CD4-positive, alpha-beta T cell (primary cell): ENCODE results near the gene CD200. TPM values are rescaled to one million over a fixed set of nuclear protein-coding genes. Genes with fewer than 3 reads are reported as not detected.

ENCODE experiments used
- ATAC-seq: fragments of 200-7000 bp; cut with Tn5 transposase; one replicate; pipeline ENCODE4 v1.10.0; 2022; ENCODE audit warnings: mild to moderate bottlenecking; ENCODE audit not compliant: poor library complexity
- CTCF ChIA-PET: fragments of 350-600 bp; sonication (Branson Sonifier 250); formaldehyde crosslinking; loops from one replicate; lab custom pipeline; 2021; ENCODE audit warnings: antibody characterized with exemption, inconsistent platforms; lab: Charles Lee
- POLR2A ChIA-PET: fragments of 350-600 bp; sonication (Branson Sonifier 250); formaldehyde crosslinking; loops from one replicate; lab custom pipeline; 2021; ENCODE audit warnings: antibody characterized with exemption, inconsistent platforms; lab: Charles Lee
- DNase-seq, 14 experiments: peaks; one replicate each; pipeline ENCODE4 v3.0.0-alpha.2; 2013 to 2020; ENCODE audit warnings: mixed read lengths in 2 of 14
- H3K27ac ChIP-seq, 2 donors: one replicate each; pipeline versions ENCODE4 v1.5.1 to v1.7.0; 2013; ENCODE audit warnings: low read length in 2 of 2, low read depth in 1 of 2, mild to moderate bottlenecking in 1 of 2
- H3K27me3 ChIP-seq, 2 experiments: 1 replicate in 1 of 2; 2 replicates in 1 of 2; pipeline versions ENCODE4 v1.6.1 to v1.7.0; 2013; ENCODE audit warnings: low read length in 2 of 2, control low read depth in 1 of 2, mild to moderate bottlenecking in 1 of 2, moderate library complexity in 1 of 2; ENCODE audit not compliant: insufficient read depth in 2 of 2, control insufficient read depth in 1 of 2
- H3K36me3 ChIP-seq: one replicate; pipeline ENCODE4 v1.6.1; 2013; ENCODE audit warnings: low read length, control low read depth; ENCODE audit not compliant: insufficient read depth
- H3K4me1 ChIP-seq: one replicate; pipeline ENCODE4 v1.6.1; 2013; ENCODE audit warnings: low read length, control low read depth; ENCODE audit not compliant: insufficient read depth
- H3K4me3 ChIP-seq: one replicate; pipeline ENCODE4 v1.5.1; 2013; ENCODE audit warnings: mild to moderate bottlenecking, low read length, moderate library complexity
- H3K9me3 ChIP-seq, 2 experiments: 1 replicate in 1 of 2; 2 replicates in 1 of 2; pipeline versions ENCODE4 v1.6.1 to v1.7.0; 2013; ENCODE audit warnings: low read length in 2 of 2, mild to moderate bottlenecking in 2 of 2, control low read depth in 1 of 2, moderate library complexity in 1 of 2; ENCODE audit not compliant: control insufficient read depth in 1 of 2, insufficient read depth in 1 of 2
- H3K27ac Mint-ChIP-seq: one replicate; pipeline ENCODE4 v1.8.0; 2020; ENCODE audit warnings: mixed read lengths
- H3K27me3 Mint-ChIP-seq: one replicate; pipeline ENCODE4 v1.8.0; 2021; ENCODE audit warnings: mixed read lengths
- H3K36me3 Mint-ChIP-seq: one replicate; pipeline ENCODE4 v1.8.0; 2021; ENCODE audit warnings: low read depth, mixed read lengths
- H3K4me1 Mint-ChIP-seq: one replicate; pipeline ENCODE4 v1.8.0; 2021; ENCODE audit warnings: low read depth, mixed read lengths
- H3K4me3 Mint-ChIP-seq: one replicate; pipeline ENCODE4 v1.8.0; 2020; ENCODE audit warnings: mild to moderate bottlenecking, mixed read lengths
- H3K9me3 Mint-ChIP-seq: one replicate; pipeline ENCODE4 v1.8.0; 2020; ENCODE audit warnings: mixed read lengths
- CTCF ChIP-seq: fragments of 200-600 bp; IDR thresholded peaks from one replicate; pipeline ENCODE4 v1.8.0; 2022; ENCODE audit warnings: antibody characterized with exemption, mild to moderate bottlenecking
- intact Hi-C, 2 experiments: fragments of 100-400 bp; cut with DNase I in 1 of 2; cut with micrococcal nuclease in 1 of 2; formaldehyde crosslinking; loops; one replicate each; pipeline versions ENCODE4 v1.15.1 to v1.9.0; 2023 to 2025; cut with DNase I, micrococcal nuclease
- total RNA-seq, 174 experiments: library from RNA in 2 of 174; stranded (reverse) in 2 of 174; gene quantifications; one replicate each; pipeline ENCODE4 v1.2.3 and lab custom pipeline; 2021 to 2026

CD200 gene
- total RNA-seq, 2 experiments from 2014 or later, result 5.2 to 6.9 TPM

GRCh38 chr3:112391648-112392047 is 58.7 kb downstream of the CD200 start:
- Mint-ChIP-seq H3K27me3 (no peaks in the 10 kb centered on the region), H3K36me3 (no peaks in the 10 kb centered on the region), H3K4me3 (no peak overlapping the region), H3K27ac (peak overlapping the region; percentile 62), H3K4me1 (peaks cover 40% of the 10 kb centered on the region), H3K9me3 (peaks cover 3% of the 10 kb centered on the region)
- ChIA-PET CTCF (interaction anchor here (0.9 kb wide), 1 partner anchor 13 kb away, joined by 3 read pairs; no protein-coding TSS in a partner anchor), POLR2A (interaction anchor here (0.6 kb wide), 1 partner anchor 22 kb away, joined by 3 read pairs; no protein-coding TSS in a partner anchor)
- Histone ChIP-seq H3K27me3 (no peaks in the 10 kb centered on the region), H3K36me3 (no peaks in the 10 kb centered on the region), H3K27ac (no peak overlapping the region), H3K4me3 (no peak overlapping the region), H3K9me3 (no peaks in the 10 kb centered on the region), H3K4me1 (peaks cover 10% of the 10 kb centered on the region)
- no peak for TF ChIP-seq CTCF
- DNase-seq (peak in 1 of 14 experiments; percentile 21), ATAC-seq (no peak)
- intact Hi-C loops, result no loop called here

- no peaks in the 10 kb centered on the region for H3K27me3 ChIP-seq
- H3K4me1 Mint-ChIP-seq, result peaks cover 40% of the 10 kb centered on the region
- TF ChIP-seq CTCF, result no peak
- no peaks in the 10 kb centered on the region for H3K27me3 Mint-ChIP-seq
- H3K9me3 Mint-ChIP-seq, result peaks cover 3% of the 10 kb centered on the region
- no peaks in the 10 kb centered on the region for H3K36me3 ChIP-seq
- H3K36me3 Mint-ChIP-seq, result no peaks in the 10 kb centered on the region
- no peak overlapping the region for H3K27ac ChIP-seq
- POLR2A ChIA-PET, result interaction anchor here (0.7 kb wide), 1 partner anchor 45 kb away, joined by 4 read pairs; no protein-coding TSS in a partner anchor
- no peak overlapping the region for H3K4me3 ChIP-seq
- ATAC-seq (no peak), DNase-seq (no peak)
- H3K27ac Mint-ChIP-seq, result no peak overlapping the region
- intact Hi-C loops, result no loop called here
- H3K9me3 ChIP-seq, result no peaks in the 10 kb centered on the region
- CTCF ChIA-PET, result no interaction called here
- peaks cover 10% of the 10 kb centered on the region for H3K4me1 ChIP-seq
- no peak overlapping the region for H3K4me3 Mint-ChIP-seq
Measured at GRCh38 chr3:112392393-112393359, 59.7 kb downstream of the CD200 start.

- POLR2A ChIA-PET, result no interaction called here
Measured at GRCh38 chr3:112393360-112393728, 60.4 kb downstream of the CD200 start.

More at GRCh38 chr3:112393360-112393728, 60.4 kb downstream of the CD200 start:
- Histone ChIP-seq H3K27ac (no peak overlapping the region), H3K4me3 (no peak overlapping the region), H3K9me3 (no peaks in the 10 kb centered on the region), H3K4me1 (peaks cover 10% of the 10 kb centered on the region), H3K27me3 (no peaks in the 10 kb centered on the region), H3K36me3 (no peaks in the 10 kb centered on the region)
- no peak overlapping the region for H3K4me3 Mint-ChIP-seq
- H3K9me3 Mint-ChIP-seq, result peaks cover 3% of the 10 kb centered on the region
- no peaks in the 10 kb centered on the region for H3K36me3 Mint-ChIP-seq
- no peak for DNase-seq
- intact Hi-C loops, result no loop called here
- ATAC-seq, result no peak
- H3K27me3 Mint-ChIP-seq, result no peaks in the 10 kb centered on the region
- no peak overlapping the region for H3K27ac Mint-ChIP-seq
- CTCF ChIA-PET, result no interaction called here
- H3K4me1 Mint-ChIP-seq, result peaks cover 37% of the 10 kb centered on the region
- TF ChIP-seq CTCF, result no peak
